ENCODE data around the gene EFCAB12.

EFCAB12 gene

DNA sequence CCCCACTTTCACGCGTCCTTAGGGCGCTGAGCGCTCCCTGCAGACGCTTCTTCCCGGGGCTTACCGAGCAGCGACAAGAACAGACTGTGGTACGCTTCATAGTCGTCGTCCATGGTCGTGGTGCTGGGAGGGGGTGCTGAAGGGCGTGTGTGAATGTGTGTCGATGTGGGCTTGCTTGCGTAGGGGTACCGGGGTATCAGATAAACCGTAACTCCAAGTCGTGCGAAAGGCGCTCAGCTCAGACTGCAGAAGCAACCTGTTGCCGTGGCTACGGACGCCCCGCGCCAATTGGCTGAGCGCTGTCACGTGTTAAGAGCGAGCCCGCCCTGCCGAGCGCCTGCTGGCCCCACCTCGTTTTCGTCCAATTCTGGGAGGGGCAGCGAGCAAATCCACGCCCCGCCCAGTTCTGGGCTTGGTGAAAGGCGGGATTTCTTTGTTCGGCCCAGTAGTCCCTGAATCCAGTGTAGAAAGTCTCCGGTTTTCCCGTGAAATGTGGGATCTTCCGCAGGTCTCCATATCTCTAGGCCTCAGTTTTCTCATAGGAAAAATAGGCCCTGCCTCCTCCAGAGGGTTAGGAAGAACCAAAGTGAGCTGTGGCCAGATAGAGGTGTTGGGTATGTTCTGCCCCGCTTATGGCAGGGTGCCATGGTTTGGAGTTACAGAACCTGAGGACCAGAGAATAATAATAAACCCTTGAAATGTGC is at the start of gene EFCAB12:
Gene EFCAB12 (minus strand): TSS at position 261 of the 704 bp plus-strand sequence. CDS start 148 bp downstream, at position 113.
- DNase-seq (ENCODE audit: low read depth) = peak; percentile 85

DNA sequence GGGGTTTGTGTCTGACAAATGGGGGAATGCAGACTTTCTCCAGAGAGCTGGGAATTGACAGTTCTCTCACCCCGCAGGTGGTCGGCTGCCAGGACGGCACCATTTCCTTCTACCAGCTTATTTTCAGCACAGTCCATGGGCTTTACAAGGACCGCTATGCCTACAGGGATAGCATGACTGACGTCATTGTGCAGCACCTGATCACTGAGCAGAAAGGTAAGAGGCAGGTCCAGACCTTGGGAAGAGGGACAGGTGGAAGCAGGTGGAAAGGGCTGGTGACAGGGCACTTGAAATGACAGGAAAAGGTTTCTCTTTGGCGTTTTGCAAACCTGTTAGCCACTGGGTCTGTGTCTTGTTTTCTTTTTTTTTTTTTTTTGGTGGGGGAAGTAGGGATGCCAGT is 48.1 kb upstream of the EFCAB12 start:
- DNase-seq (ENCODE audit: low read depth) = no peak

- DNase-seq (ENCODE audit: low read depth) = no peak
Observed at GRCh38 chr3:129475863-129476262, 47.4 kb upstream of the EFCAB12 start.

- no peak for DNase-seq (ENCODE audit: low read depth)
Observed at GRCh38 chr3:129474984-129475804, 46.8 kb upstream of the EFCAB12 start.

- no peak for DNase-seq (ENCODE audit: low read depth)
Observed at GRCh38 chr3:129473769-129474152, 45.3 kb upstream of the EFCAB12 start.

GRCh38 chr3:129473067-129473768 is 44.8 kb upstream of the EFCAB12 start:
- DNase-seq (ENCODE audit: low read depth) = no peak

DNA sequence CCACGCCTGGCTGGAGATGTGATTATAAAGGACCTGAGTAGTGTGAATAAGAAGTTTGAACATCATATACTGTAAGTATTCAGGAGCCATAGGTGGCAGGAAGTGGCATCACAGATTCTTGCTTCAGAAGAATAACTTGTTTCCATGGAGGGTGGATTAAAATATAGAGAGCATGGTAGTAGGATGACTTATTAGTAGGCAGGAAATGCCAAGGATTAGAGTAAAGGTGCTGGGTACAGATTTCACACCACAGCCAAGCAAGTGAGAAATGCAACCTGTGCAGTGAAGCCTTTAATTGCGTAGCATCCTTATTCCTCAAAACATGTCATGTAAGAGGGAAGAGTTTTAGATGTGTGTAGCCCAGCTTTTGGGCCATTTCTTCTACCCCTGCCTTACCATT is 42.4 kb upstream of the EFCAB12 start:
- no peak for DNase-seq (ENCODE audit: low read depth)

GRCh38 chr3:129469026-129469425 is 40.6 kb upstream of the EFCAB12 start:
- no peak for DNase-seq (ENCODE audit: low read depth)

- no peak for DNase-seq (ENCODE audit: low read depth)
Observed at GRCh38 chr3:129467932-129468331, 39.5 kb upstream of the EFCAB12 start.

- DNase-seq (ENCODE audit: low read depth) = peak; percentile 33
Observed at GRCh38 chr3:129463716-129464115, 35.3 kb upstream of the EFCAB12 start.

GRCh38 chr3:129463094-129463493 is 34.7 kb upstream of the EFCAB12 start:
- DNase-seq (ENCODE audit: low read depth) = no peak

DNA sequence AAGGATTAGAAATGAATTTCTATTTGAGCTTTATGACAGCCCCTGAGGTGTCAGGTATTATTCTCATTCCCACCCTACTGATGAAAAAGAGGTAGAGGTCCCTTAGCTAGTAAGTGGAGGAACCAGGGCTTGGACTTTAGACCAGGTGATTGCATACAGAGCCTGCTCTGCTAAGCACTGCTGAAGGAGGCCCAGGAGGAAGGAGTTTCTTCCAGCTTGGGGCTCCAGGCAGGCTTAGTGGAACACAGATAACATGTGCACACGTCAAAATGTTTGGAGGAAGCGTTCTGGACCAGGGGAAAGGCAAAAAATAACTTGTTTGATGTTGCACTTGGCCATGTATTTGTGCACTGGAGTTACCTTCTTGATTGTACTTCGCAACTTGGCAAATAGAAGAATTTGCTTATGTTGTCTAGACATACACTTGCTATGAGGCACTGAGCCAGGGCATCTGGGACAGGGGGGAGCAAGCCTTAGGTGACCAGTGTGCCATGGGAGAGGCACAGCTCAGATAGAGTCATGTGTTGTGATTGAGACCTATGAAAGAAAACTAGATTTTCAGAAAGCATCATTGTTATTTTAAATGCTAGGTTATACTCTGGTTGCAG is 34.0 kb upstream of the EFCAB12 start:
- DNase-seq (ENCODE audit: low read depth) = no peak

GRCh38 chr3:129461461-129462146 is 33.2 kb upstream of the EFCAB12 start:
- DNase-seq (ENCODE audit: low read depth) = peak; percentile 92

- peak; percentile 90 for DNase-seq (ENCODE audit: low read depth)
Observed at GRCh38 chr3:129461022-129461421, 32.6 kb upstream of the EFCAB12 start.

DNA sequence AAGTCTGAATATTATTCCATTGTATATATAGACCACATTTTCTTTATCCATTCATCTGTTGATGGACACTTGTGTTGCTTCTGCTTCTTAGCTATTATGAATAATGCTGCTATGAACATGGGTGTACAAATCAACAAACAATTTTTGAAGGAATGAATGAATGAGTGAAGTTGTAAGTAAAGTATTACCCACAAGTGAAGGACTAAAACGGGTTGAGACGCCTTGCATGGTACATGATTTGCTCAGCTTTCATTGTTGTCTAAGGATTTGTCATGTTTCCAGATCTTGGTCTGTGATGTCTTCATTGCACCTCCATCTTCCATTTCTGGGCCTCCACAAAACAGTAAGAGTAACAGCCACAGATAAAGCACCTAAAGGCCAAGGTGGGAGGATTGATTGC is 32.1 kb upstream of the EFCAB12 start:
- no peak for DNase-seq (ENCODE audit: low read depth)

DNA sequence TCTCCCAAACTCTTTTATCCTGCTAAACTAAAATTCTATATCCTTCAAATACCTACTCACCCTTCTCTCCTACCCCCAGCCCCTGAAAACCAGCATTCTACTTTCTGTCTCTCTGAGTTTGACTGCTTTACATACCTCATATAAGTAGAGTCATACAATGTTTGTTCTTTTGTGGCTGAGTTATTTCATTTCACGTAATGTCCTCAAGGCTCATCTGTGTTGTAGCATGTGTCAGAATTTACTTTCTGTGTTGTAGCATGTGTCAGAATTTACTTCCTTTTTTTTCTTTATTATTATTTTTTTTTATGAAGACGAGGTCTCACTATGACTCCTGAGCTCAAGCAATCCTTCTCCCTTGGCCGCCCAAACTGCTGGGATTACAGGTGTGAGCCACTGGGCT is 31.7 kb upstream of the EFCAB12 start:
- no peak for DNase-seq (ENCODE audit: low read depth)

DNA sequence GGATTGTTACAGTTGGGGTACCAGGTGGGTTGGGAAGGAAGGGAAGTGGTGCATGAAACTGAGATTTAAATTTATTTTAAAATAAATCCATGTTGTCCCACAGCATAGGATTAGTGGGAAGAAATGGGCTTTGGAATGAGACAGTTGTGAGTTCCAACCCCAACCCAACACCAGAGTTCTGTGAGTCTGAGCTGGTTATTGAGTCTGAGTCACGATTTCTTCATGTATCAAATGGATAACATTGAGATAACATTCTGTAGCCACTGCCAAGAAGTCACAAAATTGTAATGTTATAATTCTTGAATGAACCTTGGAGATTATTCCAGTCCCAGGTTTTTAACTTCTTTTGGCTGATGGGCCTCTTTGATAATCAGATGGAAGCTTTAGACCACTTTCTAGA is 25.3 kb upstream of the EFCAB12 start:
- peak; percentile 84 for DNase-seq (ENCODE audit: low read depth)

- no peak for DNase-seq (ENCODE audit: low read depth)
Observed at GRCh38 chr3:129449279-129450115, 21.1 kb upstream of the EFCAB12 start.

DNA sequence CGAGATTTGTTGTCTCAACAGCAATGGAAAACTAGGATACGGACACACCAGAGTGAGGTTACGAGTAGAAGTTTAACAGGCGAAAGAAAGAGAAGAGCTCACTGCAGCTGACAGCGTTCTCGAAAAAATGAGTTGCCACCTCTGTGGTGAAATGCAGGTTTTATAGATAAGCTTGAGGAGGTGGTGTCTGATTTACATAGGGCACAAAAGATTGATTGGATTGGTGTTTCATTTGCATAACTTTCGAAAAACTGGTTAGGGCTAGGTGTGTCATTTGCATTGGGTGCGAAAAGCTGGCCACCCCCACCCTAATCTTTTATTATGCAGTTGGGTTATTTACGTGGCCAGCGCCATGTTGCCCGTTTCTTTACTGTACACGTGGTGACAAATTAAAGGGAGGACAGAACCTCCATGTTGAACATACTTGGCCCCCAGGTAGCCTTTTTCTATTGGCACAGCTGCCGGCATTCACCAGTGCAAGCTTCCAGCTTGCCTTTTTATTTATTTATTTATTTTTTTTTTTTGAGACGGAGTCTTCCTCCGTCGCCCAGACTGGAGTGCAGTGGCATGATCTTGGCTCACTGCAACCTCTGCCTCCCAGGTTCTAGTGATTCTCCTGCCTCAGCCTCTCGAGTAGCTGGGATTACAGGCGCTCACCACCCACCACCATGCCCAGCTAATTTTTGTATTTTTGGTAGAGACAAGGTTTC is 19.9 kb upstream of the EFCAB12 start:
- no peak for DNase-seq (ENCODE audit: low read depth)

GRCh38 chr3:129446926-129447325 is 18.5 kb upstream of the EFCAB12 start:
- no peak for DNase-seq (ENCODE audit: low read depth)

Data from amniotic epithelial cell (primary cell).